Measurements from ENCODE around the gene PIERCE2. TPM values are rescaled to one million over a fixed set of nuclear protein-coding genes. Genes with fewer than 3 reads are reported as not detected.
"Not testable (repeated sequence)": the region's sequence is repeated elsewhere in the genome, so short reads cannot be mapped to it uniquely, and the experiment has no call there.

The PIERCE2 gene
- polyA plus RNA-seq, 6 donors from 2014 or later, result 1.8 to 4.6 (median 2.6) TPM

- ATAC-seq (ENCODE audit: low read depth in 2 of 2); H3K36me3 Mint-ChIP-seq; H3K4me3 Mint-ChIP-seq; H3K27me3 Mint-ChIP-seq; H3K27ac Mint-ChIP-seq; DNase-seq; H3K4me1 Mint-ChIP-seq: not testable (repeated sequence)
- peaks cover 0 to 14% (median 0%) of the 10 kb centered on the region in 7 donors for H3K9me3 Mint-ChIP-seq
These were observed 38.7 kb downstream of the PIERCE2 start for GRCh38 chr15:55447030-55447394.

GRCh38 chr15:55457401-55458022 lies 49.2 kb downstream of the PIERCE2 start:
- Mint-ChIP-seq H3K4me3 (no peak overlapping the region), H3K27ac (no peak overlapping the region), H3K27me3 (peaks cover 4 to 8% (median 5%) of the 10 kb centered on the region in 3 donors), H3K4me1 (no peaks in the 10 kb centered on the region), H3K9me3 (peaks cover 0 to 28% (median 16%) of the 10 kb centered on the region in 7 donors), H3K36me3 (peaks cover 11 to 18% of the 10 kb centered on the region in 2 donors)
- no peak for DNase-seq
- no peak for ATAC-seq (ENCODE audit: low read depth in 2 of 2)

DNA sequence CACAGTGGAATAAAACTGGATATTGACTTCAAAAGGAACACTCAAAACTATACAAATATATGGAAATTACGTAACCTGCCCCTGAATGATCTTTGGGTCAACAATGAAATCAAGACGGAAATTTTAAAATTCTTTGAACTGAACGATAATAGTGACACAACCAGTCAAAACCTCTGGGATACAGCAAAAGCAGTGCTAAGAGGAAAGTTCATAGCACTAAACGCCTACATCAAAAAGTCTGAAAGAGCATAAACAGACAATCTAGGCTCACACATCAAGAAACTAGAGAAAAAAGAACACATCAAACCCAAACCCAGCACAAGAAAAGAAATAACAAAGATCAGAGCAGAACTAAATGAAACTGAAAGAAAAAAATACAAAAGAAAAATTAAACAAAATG lies 53.2 kb downstream of the PIERCE2 start:
- DNase-seq, result no peak
- peaks cover 0 to 5% (median 4%) of the 10 kb centered on the region in 3 donors for H3K27me3 Mint-ChIP-seq
- no peak for ATAC-seq (ENCODE audit: low read depth in 2 of 2)
- H3K36me3 Mint-ChIP-seq, result peaks cover 11 to 18% of the 10 kb centered on the region in 2 donors
- H3K4me1 Mint-ChIP-seq, result no peaks in the 10 kb centered on the region
- no peak overlapping the region for H3K4me3 Mint-ChIP-seq
- peaks cover 0 to 28% (median 16%) of the 10 kb centered on the region in 7 donors for H3K9me3 Mint-ChIP-seq
- H3K27ac Mint-ChIP-seq, result no peak overlapping the region

DNA sequence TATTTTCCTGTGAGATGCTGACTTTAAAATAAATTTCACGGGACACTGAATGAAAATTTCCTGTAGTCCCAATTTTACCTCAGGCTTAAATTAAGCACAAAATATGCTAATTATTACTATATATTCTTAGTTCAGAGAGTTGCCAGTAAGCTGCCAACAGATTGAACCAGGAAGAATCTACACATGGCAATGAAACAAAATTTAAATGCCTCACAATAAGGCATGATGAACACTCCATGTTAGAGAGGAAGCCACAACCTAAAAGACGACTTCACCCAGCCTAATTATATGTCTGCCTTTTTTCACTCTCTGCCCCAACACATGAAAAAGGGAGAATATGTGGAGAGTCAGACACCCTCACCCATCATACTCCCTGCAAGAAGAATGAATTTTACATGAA lies 60.0 kb downstream of the PIERCE2 start:
- Mint-ChIP-seq H3K9me3 (no peaks in the 10 kb centered on the region), H3K4me3 (no peak overlapping the region), H3K36me3 (no peaks in the 10 kb centered on the region), H3K27me3 (no peaks in the 10 kb centered on the region), H3K27ac (peak overlapping the region in 1 of 6 donors; percentile 58), H3K4me1 (no peaks in the 10 kb centered on the region)
- DNase-seq, result no peak
- ATAC-seq (ENCODE audit: low read depth in 2 of 2), result no peak

Other genes with a start within 250 kb of the PIERCE2 start
- 100 to 1,000 TPM in 4 of 6 donors, 10 to 100 TPM in 2; 82.3 to 114 (median 105) TPM for gene RSL24D1, start 211.6 kb upstream of the PIERCE2 start, polyA plus RNA-seq (ENCODE audit: low read depth in 6 of 6)
- 10 to 100 TPM; 23.5 to 32.7 (median 29.7) TPM for gene RAB27A, start 118.7 kb upstream of the PIERCE2 start, polyA plus RNA-seq (ENCODE audit: low read depth in 6 of 6)
- gene PIGBOS1, start 89.4 kb upstream of the PIERCE2 start, polyA plus RNA-seq (ENCODE audit: low read depth in 6 of 6), result 10 to 100 TPM; 27.5 to 61.5 (median 39.0) TPM
- 10 to 100 TPM; 17.0 to 27.2 (median 24.1) TPM for gene PIGB, start 89.3 kb upstream of the PIERCE2 start, polyA plus RNA-seq (ENCODE audit: low read depth in 6 of 6)
- gene CCPG1, start 136 bp upstream of the PIERCE2 start, polyA plus RNA-seq (ENCODE audit: low read depth in 6 of 6), result 10 to 100 TPM; 21.1 to 44.1 (median 29.9) TPM
- 1 to 10 TPM in 1 of 6 donors, under 1 TPM in 1, not detected in 4; 0.19 to 1.2 TPM for gene DNAAF4, start 99.7 kb downstream of the PIERCE2 start, polyA plus RNA-seq (ENCODE audit: low read depth in 6 of 6)
- not detected for gene PYGO1, start 179.8 kb downstream of the PIERCE2 start, polyA plus RNA-seq (ENCODE audit: low read depth in 6 of 6)

Data from naive B cell (primary cell).